GM23338 (cell line): ENCODE data around the gene CRADD. TPM values are rescaled to one million over a fixed set of nuclear protein-coding genes. Genes with fewer than 3 reads are reported as not detected.

Experiments used
- ATAC-seq: fragments of 200-7000 bp; cut with Tn5 transposase; 3 replicates; pipeline ENCODE4 v1.9.1; 2020
- DNase-seq: peaks from one replicate; pipeline ENCODE4 v3.0.0-alpha.2; 2015; ENCODE audit warnings: low spot score
- H2AFZ ChIP-seq: fragments of 200-600 bp; sonication (generic); 2 replicates; pipeline ENCODE4 v1.8.0; 2016; ENCODE audit warnings: antibody characterized with exemption, mild to moderate bottlenecking, moderate library complexity
- H3F3A ChIP-seq: fragments of 200-600 bp; sonication (generic); replicated peaks from 2 replicates; pipeline ENCODE4 v1.8.0; 2017; ENCODE audit warnings: antibody characterized with exemption, mixed run types, low read depth
- H3K27ac ChIP-seq: fragments of 200-600 bp; sonication (generic); 2 replicates; pipeline ENCODE4 v1.6.1; 2016; ENCODE audit warnings: low read depth
- H3K27me3 ChIP-seq: fragments of 200-600 bp; sonication (generic); 2 replicates; pipeline ENCODE4 v1.8.0; 2016; ENCODE audit warnings: mild to moderate bottlenecking, mixed run types, moderate library complexity; ENCODE audit not compliant: insufficient read depth
- H3K36me3 ChIP-seq: fragments of 200-600 bp; sonication (generic); 2 replicates; pipeline ENCODE4 v1.8.0; 2016; ENCODE audit warnings: mild to moderate bottlenecking; ENCODE audit not compliant: insufficient read depth
- H3K4me1 ChIP-seq: fragments of 200-600 bp; sonication (generic); 2 replicates; pipeline ENCODE4 v1.8.0; 2016; ENCODE audit warnings: mild to moderate bottlenecking, moderate library complexity; ENCODE audit not compliant: insufficient read depth
- H3K4me2 ChIP-seq: fragments of 200-600 bp; sonication (generic); 2 replicates; pipeline ENCODE4 v1.7.1; 2017; ENCODE audit warnings: mixed run types
- H3K4me3 ChIP-seq: fragments of 200-600 bp; sonication (generic); 2 replicates; pipeline ENCODE4 v1.6.1; 2016; ENCODE audit warnings: mixed run types
- H3K79me2 ChIP-seq: fragments of 200-600 bp; sonication (generic); replicated peaks from 2 replicates; pipeline ENCODE4 v1.8.0; 2017; ENCODE audit warnings: mild to moderate bottlenecking; ENCODE audit not compliant: insufficient read depth
- H3K9me2 ChIP-seq: fragments of 200-600 bp; sonication (generic); 2 replicates; pipeline ENCODE4 v1.8.0; 2017; ENCODE audit not compliant: insufficient read depth
- H4K20me1 ChIP-seq: fragments of 200-600 bp; sonication (generic); replicated peaks from 2 replicates; pipeline ENCODE4 v1.8.0; 2017; ENCODE audit warnings: mild to moderate bottlenecking; ENCODE audit not compliant: insufficient read depth
- H3K27ac Mint-ChIP-seq: 2 replicates; pipeline ENCODE4 v1.8.0; 2020; ENCODE audit warnings: inconsistent platforms, mild to moderate bottlenecking, moderate library complexity, mixed read lengths
- H3K27me3 Mint-ChIP-seq: 3 replicates; pipeline ENCODE4 v1.8.0; 2022; ENCODE audit warnings: low read depth, mild to moderate bottlenecking, moderate library complexity, mixed read lengths, inconsistent platforms; ENCODE audit not compliant: insufficient read depth, poor library complexity
- H3K36me3 Mint-ChIP-seq: 3 replicates; pipeline ENCODE4 v1.8.0; 2021; ENCODE audit warnings: low read depth, mild to moderate bottlenecking, inconsistent platforms, moderate library complexity, mixed read lengths
- H3K4me1 Mint-ChIP-seq: 3 replicates; pipeline ENCODE4 v1.8.0; 2020; ENCODE audit warnings: mild to moderate bottlenecking, inconsistent platforms, mixed read lengths
- H3K4me3 Mint-ChIP-seq: 3 replicates; pipeline ENCODE4 v1.8.0; 2021; ENCODE audit warnings: moderate library complexity, mild to moderate bottlenecking, inconsistent platforms, mixed read lengths
- H3K9me3 Mint-ChIP-seq: 3 replicates; pipeline ENCODE4 v1.8.0; 2020; ENCODE audit warnings: moderate library complexity, mild to moderate bottlenecking, inconsistent platforms, mixed read lengths
- CREB1 ChIP-seq: fragments of 250-450 bp; sonication (Bioruptor Pico); IDR thresholded peaks from 2 replicates; pipeline ENCODE4 v1.5.0; 2020; ENCODE audit warnings: low read depth, mild to moderate bottlenecking, moderate library complexity
- CTCF ChIP-seq, 2 experiments: fragments of 200-600 bp in 1 of 2; sonication (generic) in 1 of 2; conservative IDR thresholded peaks; 2 replicates each; pipeline versions ENCODE4 v1.5.1 to v1.6.1; 2016 to 2017; ENCODE audit warnings: antibody characterized with exemption in 2 of 2, low read depth in 2 of 2, mild to moderate bottlenecking in 2 of 2, moderate library complexity in 1 of 2
- EZH2phosphoT487 ChIP-seq: fragments of 200-600 bp; sonication (generic); IDR thresholded peaks from one replicate; pipeline ENCODE4 v1.8.1; 2018; ENCODE audit warnings: antibody characterized with exemption; ENCODE audit not compliant: unreplicated experiment
- JUNB ChIP-seq: IDR thresholded peaks from one replicate; pipeline ENCODE4 v1.6.1; 2016; ENCODE audit warnings: antibody characterized with exemption; ENCODE audit not compliant: unreplicated experiment
- NANOG ChIP-seq: IDR thresholded peaks from 2 replicates; pipeline ENCODE4 v1.6.1; 2016; ENCODE audit warnings: antibody characterized with exemption, borderline replicate concordance
- POLR2AphosphoS5 ChIP-seq: IDR thresholded peaks from 2 replicates; pipeline ENCODE4 v1.6.1; 2016; ENCODE audit warnings: antibody characterized with exemption, low read depth
- ZNF114 ChIP-seq: fragments of 250-450 bp; sonication (Bioruptor Pico); IDR thresholded peaks from 2 replicates; pipeline ENCODE4 v1.5.0; 2020; ENCODE audit warnings: mild to moderate bottlenecking, moderate library complexity
- ZNF331 ChIP-seq: fragments of 250-450 bp; sonication (Bioruptor Pico); IDR thresholded peaks from 2 replicates; pipeline ENCODE4 v1.5.0; 2020; ENCODE audit warnings: low read depth, mild to moderate bottlenecking, moderate library complexity
- ZNF462 ChIP-seq: fragments of 250-450 bp; sonication (Bioruptor Pico); IDR thresholded peaks from 2 replicates; pipeline ENCODE4 v1.5.0; 2020; ENCODE audit warnings: mild to moderate bottlenecking, moderate library complexity
- polyA plus RNA-seq: library from polyadenylated mRNA; unstranded; fragments of >200 nt; fragmentation: Nextera tagmentation; extraction: Ambion mirVana; gene quantifications from 2 replicates; pipeline ENCODE4 v1.2.1, GENCODE V29; 2016
- total RNA-seq: library from RNA; depleted of rRNA; stranded (reverse); fragments of >200 nt; shearing (Covaris generic); gene quantifications from 2 replicates; pipeline ENCODE4 v1.2.3, GENCODE V29; 2014
- TF ChIP-seq, protein P1 (sequence below): IDR thresholded peaks from one replicate; pipeline ENCODE4 v1.6.1; 2018; ENCODE audit warnings: antibody characterized with exemption; ENCODE audit not compliant: unreplicated experiment
- TF ChIP-seq, protein P2 (sequence below): IDR thresholded peaks from 2 replicates; pipeline ENCODE4 v1.6.1; 2016; ENCODE audit warnings: antibody characterized with exemption

Gene CRADD
- total and polyA plus RNA-seq, 2 experiments from 2014 or later: 6.3 to 27.9 TPM

DNA sequence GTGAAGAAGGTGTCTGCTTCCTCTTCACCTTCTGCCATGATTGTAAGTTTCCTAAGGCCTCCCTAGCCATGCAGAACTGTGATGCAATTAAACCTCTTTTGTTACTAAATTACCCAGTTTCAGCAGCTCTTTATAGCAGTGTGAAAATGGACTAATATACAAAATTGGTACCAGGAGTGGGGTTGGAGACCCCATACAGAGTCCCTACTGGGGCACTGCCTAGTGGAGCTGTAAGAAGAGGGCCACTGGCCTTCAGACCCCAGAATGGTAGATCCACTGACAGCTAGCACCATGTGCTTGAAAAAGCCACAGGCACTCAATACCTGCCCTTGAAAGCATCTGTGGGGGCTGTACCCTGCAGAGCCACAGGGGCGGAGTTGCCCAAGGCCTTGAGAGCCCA, 44.8 kb upstream of the CRADD start:
- no peaks in the 10 kb centered on the region for H3F3A ChIP-seq
- no peak overlapping the region for H3K4me3 ChIP-seq
- no peaks in the 10 kb centered on the region for H4K20me1 ChIP-seq
- no peaks in the 10 kb centered on the region for H3K36me3 ChIP-seq
- Mint-ChIP-seq H3K36me3 (peaks cover 12% of the 10 kb centered on the region; the same call in 2 of the 3 replicates), H3K9me3 (peaks cover 13% of the 10 kb centered on the region), H3K4me1 (no peaks in the 10 kb centered on the region), H3K27me3 (peaks cover 7% of the 10 kb centered on the region), H3K4me3 (no peak overlapping the region), H3K27ac (no peak overlapping the region)
- H3K79me2 ChIP-seq: no peaks in the 10 kb centered on the region
- DNase-seq (no peak), ATAC-seq (no peak)
- no peak overlapping the region for H3K4me2 ChIP-seq
- H3K4me1 ChIP-seq: no peaks in the 10 kb centered on the region
- TF ChIP-seq, protein P1, sequence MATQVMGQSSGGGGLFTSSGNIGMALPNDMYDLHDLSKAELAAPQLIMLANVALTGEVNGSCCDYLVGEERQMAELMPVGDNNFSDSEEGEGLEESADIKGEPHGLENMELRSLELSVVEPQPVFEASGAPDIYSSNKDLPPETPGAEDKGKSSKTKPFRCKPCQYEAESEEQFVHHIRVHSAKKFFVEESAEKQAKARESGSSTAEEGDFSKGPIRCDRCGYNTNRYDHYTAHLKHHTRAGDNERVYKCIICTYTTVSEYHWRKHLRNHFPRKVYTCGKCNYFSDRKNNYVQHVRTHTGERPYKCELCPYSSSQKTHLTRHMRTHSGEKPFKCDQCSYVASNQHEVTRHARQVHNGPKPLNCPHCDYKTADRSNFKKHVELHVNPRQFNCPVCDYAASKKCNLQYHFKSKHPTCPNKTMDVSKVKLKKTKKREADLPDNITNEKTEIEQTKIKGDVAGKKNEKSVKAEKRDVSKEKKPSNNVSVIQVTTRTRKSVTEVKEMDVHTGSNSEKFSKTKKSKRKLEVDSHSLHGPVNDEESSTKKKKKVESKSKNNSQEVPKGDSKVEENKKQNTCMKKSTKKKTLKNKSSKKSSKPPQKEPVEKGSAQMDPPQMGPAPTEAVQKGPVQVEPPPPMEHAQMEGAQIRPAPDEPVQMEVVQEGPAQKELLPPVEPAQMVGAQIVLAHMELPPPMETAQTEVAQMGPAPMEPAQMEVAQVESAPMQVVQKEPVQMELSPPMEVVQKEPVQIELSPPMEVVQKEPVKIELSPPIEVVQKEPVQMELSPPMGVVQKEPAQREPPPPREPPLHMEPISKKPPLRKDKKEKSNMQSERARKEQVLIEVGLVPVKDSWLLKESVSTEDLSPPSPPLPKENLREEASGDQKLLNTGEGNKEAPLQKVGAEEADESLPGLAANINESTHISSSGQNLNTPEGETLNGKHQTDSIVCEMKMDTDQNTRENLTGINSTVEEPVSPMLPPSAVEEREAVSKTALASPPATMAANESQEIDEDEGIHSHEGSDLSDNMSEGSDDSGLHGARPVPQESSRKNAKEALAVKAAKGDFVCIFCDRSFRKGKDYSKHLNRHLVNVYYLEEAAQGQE: no peak
- TF ChIP-seq POLR2AphosphoS5 (no peak), CTCF (conservative IDR thresholded peaks at IDR 0.05; ENCODE audit: low read depth in 2 of 2) (no peak), ZNF462 (CRISPR knock-in tag) (no peak), JUNB (no peak), NANOG (no peak), ZNF114 (no peak), EZH2phosphoT487 (no peak), ZNF331 (CRISPR knock-in tag) (no peak), CREB1 (CRISPR knock-in tag) (no peak)
- TF ChIP-seq, protein P2, sequence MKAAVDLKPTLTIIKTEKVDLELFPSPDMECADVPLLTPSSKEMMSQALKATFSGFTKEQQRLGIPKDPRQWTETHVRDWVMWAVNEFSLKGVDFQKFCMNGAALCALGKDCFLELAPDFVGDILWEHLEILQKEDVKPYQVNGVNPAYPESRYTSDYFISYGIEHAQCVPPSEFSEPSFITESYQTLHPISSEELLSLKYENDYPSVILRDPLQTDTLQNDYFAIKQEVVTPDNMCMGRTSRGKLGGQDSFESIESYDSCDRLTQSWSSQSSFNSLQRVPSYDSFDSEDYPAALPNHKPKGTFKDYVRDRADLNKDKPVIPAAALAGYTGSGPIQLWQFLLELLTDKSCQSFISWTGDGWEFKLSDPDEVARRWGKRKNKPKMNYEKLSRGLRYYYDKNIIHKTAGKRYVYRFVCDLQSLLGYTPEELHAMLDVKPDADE: no peak
- no peak overlapping the region for H2AFZ ChIP-seq
- H3K27ac ChIP-seq: no peak overlapping the region
- H3K27me3 ChIP-seq: no peaks in the 10 kb centered on the region
- H3K9me2 ChIP-seq: no peaks in the 10 kb centered on the region
